DMS79 (cell line): Measurements from ENCODE around the gene JUND.

Source experiments
- DNase-seq: peaks from one replicate; lab custom pipeline; 2025; lab: John Stamatoyannopoulos, UW

The JUND gene

GRCh38 chr19:18233224-18233825, 48.1 kb downstream of the JUND start:
- DNase-seq: no peak

DNA sequence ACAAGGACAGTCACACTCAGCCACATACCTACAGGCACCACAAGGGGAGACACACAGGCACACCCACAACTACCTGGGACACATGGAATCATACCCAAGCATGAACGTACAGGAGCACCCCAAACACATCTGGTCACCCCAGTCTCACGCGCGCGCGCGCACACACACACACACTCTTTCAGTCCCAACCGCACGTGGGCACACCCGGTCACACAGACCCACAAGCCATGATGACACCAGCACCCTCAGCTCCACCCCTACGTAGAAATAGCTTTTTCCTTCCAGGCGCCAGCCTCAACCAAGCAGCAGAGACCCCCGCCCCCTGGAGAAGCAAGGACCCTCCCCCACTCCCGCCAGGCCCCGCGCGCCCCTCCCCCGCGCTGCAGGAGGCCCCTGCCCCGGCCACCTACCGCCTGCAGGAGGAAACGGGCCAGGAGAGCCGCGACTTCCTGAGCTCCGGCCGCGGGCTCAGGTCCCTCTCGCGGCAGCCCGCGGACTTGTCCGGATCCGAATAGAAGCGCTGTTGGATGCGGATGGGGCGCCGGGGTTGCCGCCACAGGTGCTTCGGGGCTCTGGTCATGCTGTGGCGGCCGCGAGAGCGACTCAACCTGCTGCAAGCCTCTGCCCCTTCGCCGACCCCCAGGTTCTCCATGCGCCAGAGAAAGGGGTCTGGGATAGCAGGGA, 48.7 kb downstream of the JUND start:
- peak; percentile 42 for DNase-seq

- DNase-seq: no peak
These were observed 49.6 kb downstream of the JUND start for GRCh38 chr19:18231775-18232174.

DNA sequence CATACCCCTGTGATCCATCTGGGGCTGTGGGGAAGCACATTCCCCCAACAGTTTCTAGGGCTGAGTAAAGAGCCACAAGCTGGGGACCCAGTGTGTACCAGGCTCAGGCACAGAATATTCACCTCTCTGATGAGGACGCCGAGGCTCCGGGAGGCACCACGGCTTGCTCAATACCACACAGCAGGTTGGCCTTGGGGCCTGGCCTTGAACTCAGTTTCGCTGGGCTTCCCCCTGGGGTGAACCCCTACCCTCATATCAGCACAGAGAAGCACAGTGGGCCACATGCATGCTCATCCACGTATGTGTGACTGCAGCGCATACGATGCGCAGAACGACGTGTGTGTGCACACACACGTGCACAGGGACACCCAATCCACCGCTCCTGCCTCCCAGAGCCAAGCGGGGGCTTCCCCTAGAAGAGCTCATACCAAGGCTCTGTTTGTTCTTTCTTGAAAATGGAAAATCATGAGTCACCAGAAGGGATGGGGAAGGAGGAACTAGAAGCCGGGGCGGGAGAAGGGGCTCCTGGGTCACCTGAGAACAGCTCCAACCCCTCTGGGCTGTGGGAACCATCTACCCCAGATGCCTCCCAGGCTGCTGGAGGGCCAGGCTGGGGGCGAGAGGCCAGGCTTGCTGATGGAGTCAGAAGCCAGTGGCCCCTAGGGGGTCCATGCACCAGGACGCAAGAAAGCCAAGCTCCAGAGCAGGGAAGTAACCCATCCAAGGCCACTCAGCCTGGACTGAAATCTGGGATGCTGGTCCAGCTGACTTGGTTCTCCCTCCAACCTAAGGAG, 50.3 kb downstream of the JUND start:
- DNase-seq: no peak

DNA sequence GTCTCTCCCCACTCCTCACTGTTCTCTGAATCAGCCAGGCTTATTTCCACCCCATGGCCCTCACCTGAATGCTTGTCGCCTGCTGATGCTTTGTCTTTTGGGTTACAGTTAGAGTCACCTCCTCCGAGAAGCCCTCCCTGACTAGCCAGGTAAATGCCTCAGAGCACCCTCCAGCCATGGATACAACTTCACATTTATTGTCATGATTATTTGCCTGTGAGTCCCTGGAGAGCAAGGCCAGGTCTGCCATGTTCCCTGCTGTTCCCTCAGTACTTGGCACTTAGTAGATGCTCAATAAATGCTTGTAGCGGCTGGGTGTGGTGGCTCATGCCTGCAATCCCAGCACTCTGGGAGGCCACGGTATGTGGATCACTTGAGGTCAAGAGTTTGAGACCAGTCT, 51.5 kb downstream of the JUND start:
- DNase-seq: no peak
